ENCODE results near the gene KISS1R. TPM values are rescaled to one million over a fixed set of nuclear protein-coding genes. Genes with fewer than 3 reads are reported as not detected.
A peak's percentile ranks its signal among the peaks of the same experiment; 100 is the strongest.

Gene KISS1R
- total and polyA plus RNA-seq, 4 donors: not detected

- Histone ChIP-seq H3K4me1 (ENCODE audit: control insufficient read depth in 1 of 2, insufficient read depth in 2 of 2, low read length in 2 of 2) (no peaks in the 10 kb centered on the region), H3K4me3 (ENCODE audit: low read length in 2 of 2) (no peak overlapping the region), H3K27me3 (ENCODE audit: control insufficient read depth in 1 of 2, insufficient read depth in 2 of 2, low read length in 1 of 2) (no peaks in the 10 kb centered on the region), H3K9me3 (ENCODE audit: control insufficient read depth, low read length) (no peaks in the 10 kb centered on the region), H3K27ac (ENCODE audit: low read depth in 1 of 2, low read length in 2 of 2) (no peak overlapping the region), H3K36me3 (ENCODE audit: control insufficient read depth in 1 of 2, insufficient read depth in 2 of 2, low read length in 1 of 2) (no peaks in the 10 kb centered on the region)
- WGBS, 2 donors: 75 to 76% methylated on average over 14 of the region's 14 CpGs
- intact Hi-C loops (cut with DNase I): no loop called here
- no peak for ATAC-seq (ENCODE audit: low FRiP score)
- no peak for DNase-seq
Measured at GRCh38 chr19:902446-903226, 14.5 kb upstream of the KISS1R start.

GRCh38 chr19:903266-903797, 13.8 kb upstream of the KISS1R start:
- no peak overlapping the region for H3K27ac ChIP-seq (ENCODE audit: low read depth in 1 of 2, low read length in 2 of 2)
- ATAC-seq (ENCODE audit: low FRiP score) (no peak), DNase-seq (no peak)
- H3K27me3 ChIP-seq (ENCODE audit: control insufficient read depth in 1 of 2, insufficient read depth in 2 of 2, low read length in 1 of 2): no peaks in the 10 kb centered on the region
- no peaks in the 10 kb centered on the region for H3K4me1 ChIP-seq (ENCODE audit: control insufficient read depth in 1 of 2, insufficient read depth in 2 of 2, low read length in 2 of 2)
- 74 to 76% methylated on average over 31 to 32 of the region's 32 CpGs for WGBS, 2 donors
- intact Hi-C loops (cut with DNase I): no loop called here
- no peaks in the 10 kb centered on the region for H3K9me3 ChIP-seq (ENCODE audit: control insufficient read depth, low read length)
- no peak overlapping the region for H3K4me3 ChIP-seq (ENCODE audit: low read length in 2 of 2)
- H3K36me3 ChIP-seq (ENCODE audit: control insufficient read depth in 1 of 2, insufficient read depth in 2 of 2, low read length in 1 of 2): no peaks in the 10 kb centered on the region

- WGBS, 2 donors: 94 to 95% methylated on average over 8 of the region's 8 CpGs
- H3K27ac ChIP-seq (ENCODE audit: low read depth in 1 of 2, low read length in 2 of 2): no peak overlapping the region
- ATAC-seq (ENCODE audit: low FRiP score) (no peak), DNase-seq (no peak)
- intact Hi-C loops (cut with DNase I): no loop called here
- no peak overlapping the region for H3K4me3 ChIP-seq (ENCODE audit: low read length in 2 of 2)
- no peaks in the 10 kb centered on the region for H3K4me1 ChIP-seq (ENCODE audit: control insufficient read depth in 1 of 2, insufficient read depth in 2 of 2, low read length in 2 of 2)
- H3K36me3 ChIP-seq (ENCODE audit: control insufficient read depth in 1 of 2, insufficient read depth in 2 of 2, low read length in 1 of 2): no peaks in the 10 kb centered on the region
- H3K27me3 ChIP-seq (ENCODE audit: control insufficient read depth in 1 of 2, insufficient read depth in 2 of 2, low read length in 1 of 2): no peaks in the 10 kb centered on the region
- no peaks in the 10 kb centered on the region for H3K9me3 ChIP-seq (ENCODE audit: control insufficient read depth, low read length)
Measured at GRCh38 chr19:904545-904944, 12.6 kb upstream of the KISS1R start.

- no peaks in the 10 kb centered on the region for H3K9me3 ChIP-seq (ENCODE audit: control insufficient read depth, low read length)
- no peak overlapping the region for H3K27ac ChIP-seq (ENCODE audit: low read depth in 1 of 2, low read length in 2 of 2)
- no peak overlapping the region for H3K4me3 ChIP-seq (ENCODE audit: low read length in 2 of 2)
- DNase-seq (no peak), ATAC-seq (ENCODE audit: low FRiP score) (no peak)
- WGBS, 2 donors: 98% methylated on average over 7 of the region's 7 CpGs
- H3K36me3 ChIP-seq (ENCODE audit: control insufficient read depth in 1 of 2, insufficient read depth in 2 of 2, low read length in 1 of 2): no peaks in the 10 kb centered on the region
- H3K4me1 ChIP-seq (ENCODE audit: control insufficient read depth in 1 of 2, insufficient read depth in 2 of 2, low read length in 2 of 2): no peaks in the 10 kb centered on the region
- H3K27me3 ChIP-seq (ENCODE audit: control insufficient read depth in 1 of 2, insufficient read depth in 2 of 2, low read length in 1 of 2): no peaks in the 10 kb centered on the region
- intact Hi-C loops (cut with DNase I): loop anchor here in 1 of 2 donors (5.0 kb wide), 1 partner anchor 39 kb away; no protein-coding TSS in a partner anchor
Measured at GRCh38 chr19:906480-906879, 10.7 kb upstream of the KISS1R start.

- no peak for ATAC-seq (ENCODE audit: low FRiP score)
- intact Hi-C loops (cut with DNase I): loop anchor here in 1 of 2 donors (5.0 kb wide), 1 partner anchor 40 kb away; no protein-coding TSS in a partner anchor
Measured at GRCh38 chr19:907183-907853, 9.8 kb upstream of the KISS1R start.

GRCh38 chr19:911197-912033, 5.7 kb upstream of the KISS1R start:
- Histone ChIP-seq H3K4me3 (ENCODE audit: low read length in 2 of 2) (no peak overlapping the region), H3K9me3 (ENCODE audit: control insufficient read depth, low read length) (no peaks in the 10 kb centered on the region), H3K4me1 (ENCODE audit: control insufficient read depth in 1 of 2, insufficient read depth in 2 of 2, low read length in 2 of 2) (no peaks in the 10 kb centered on the region), H3K27me3 (ENCODE audit: control insufficient read depth in 1 of 2, insufficient read depth in 2 of 2, low read length in 1 of 2) (no peaks in the 10 kb centered on the region), H3K36me3 (ENCODE audit: control insufficient read depth in 1 of 2, insufficient read depth in 2 of 2, low read length in 1 of 2) (no peaks in the 10 kb centered on the region), H3K27ac (ENCODE audit: low read depth in 1 of 2, low read length in 2 of 2) (no peak overlapping the region)
- ATAC-seq (ENCODE audit: low FRiP score) (no peak), DNase-seq (peak in 1 of 2 donors; percentile 75)
- intact Hi-C loops (cut with DNase I): no loop called here
- WGBS, 2 donors: 76 to 79% methylated on average over 54 of the region's 54 CpGs

More at GRCh38 chr19:907183-907853, 9.8 kb upstream of the KISS1R start:
- Histone ChIP-seq H3K27ac (ENCODE audit: low read depth in 1 of 2, low read length in 2 of 2) (no peak overlapping the region), H3K27me3 (ENCODE audit: control insufficient read depth in 1 of 2, insufficient read depth in 2 of 2, low read length in 1 of 2) (no peaks in the 10 kb centered on the region), H3K4me3 (ENCODE audit: low read length in 2 of 2) (no peak overlapping the region), H3K9me3 (ENCODE audit: control insufficient read depth, low read length) (no peaks in the 10 kb centered on the region), H3K4me1 (ENCODE audit: control insufficient read depth in 1 of 2, insufficient read depth in 2 of 2, low read length in 2 of 2) (no peaks in the 10 kb centered on the region), H3K36me3 (ENCODE audit: control insufficient read depth in 1 of 2, insufficient read depth in 2 of 2, low read length in 1 of 2) (no peaks in the 10 kb centered on the region)
- DNase-seq: no peak
- 85 to 87% methylated on average over 14 of the region's 14 CpGs for WGBS, 2 donors

- DNase-seq (peak in 1 of 2 donors; percentile 83), ATAC-seq (ENCODE audit: low FRiP score) (no peak)
- peak overlapping the region in 1 of 2 donors; percentile 33 for H3K27ac ChIP-seq (ENCODE audit: low read depth in 1 of 2, low read length in 2 of 2)
- no peaks in the 10 kb centered on the region for H3K4me1 ChIP-seq (ENCODE audit: control insufficient read depth in 1 of 2, insufficient read depth in 2 of 2, low read length in 2 of 2)
- WGBS, 2 donors: 1 to 3% methylated on average over 35 to 69 of the region's 69 CpGs
- no peaks in the 10 kb centered on the region for H3K27me3 ChIP-seq (ENCODE audit: control insufficient read depth in 1 of 2, insufficient read depth in 2 of 2, low read length in 1 of 2)
- H3K4me3 ChIP-seq (ENCODE audit: low read length in 2 of 2): peak overlapping the region; percentile 81 to 94
- H3K36me3 ChIP-seq (ENCODE audit: control insufficient read depth in 1 of 2, insufficient read depth in 2 of 2, low read length in 1 of 2): no peaks in the 10 kb centered on the region
- intact Hi-C loops (cut with DNase I): no loop called here
- no peaks in the 10 kb centered on the region for H3K9me3 ChIP-seq (ENCODE audit: control insufficient read depth, low read length)
Measured at GRCh38 chr19:912181-913079, 4.7 kb upstream of the KISS1R start.

Measured in aorta (tissue), 5 donors.